Measurements from ENCODE around the gene TBC1D12. TPM values are rescaled to one million over a fixed set of nuclear protein-coding genes. Genes with fewer than 3 reads are reported as not detected.

The TBC1D12 gene
- total RNA-seq, 1 experiment from 2014 or later, result 3.9 TPM

DNA sequence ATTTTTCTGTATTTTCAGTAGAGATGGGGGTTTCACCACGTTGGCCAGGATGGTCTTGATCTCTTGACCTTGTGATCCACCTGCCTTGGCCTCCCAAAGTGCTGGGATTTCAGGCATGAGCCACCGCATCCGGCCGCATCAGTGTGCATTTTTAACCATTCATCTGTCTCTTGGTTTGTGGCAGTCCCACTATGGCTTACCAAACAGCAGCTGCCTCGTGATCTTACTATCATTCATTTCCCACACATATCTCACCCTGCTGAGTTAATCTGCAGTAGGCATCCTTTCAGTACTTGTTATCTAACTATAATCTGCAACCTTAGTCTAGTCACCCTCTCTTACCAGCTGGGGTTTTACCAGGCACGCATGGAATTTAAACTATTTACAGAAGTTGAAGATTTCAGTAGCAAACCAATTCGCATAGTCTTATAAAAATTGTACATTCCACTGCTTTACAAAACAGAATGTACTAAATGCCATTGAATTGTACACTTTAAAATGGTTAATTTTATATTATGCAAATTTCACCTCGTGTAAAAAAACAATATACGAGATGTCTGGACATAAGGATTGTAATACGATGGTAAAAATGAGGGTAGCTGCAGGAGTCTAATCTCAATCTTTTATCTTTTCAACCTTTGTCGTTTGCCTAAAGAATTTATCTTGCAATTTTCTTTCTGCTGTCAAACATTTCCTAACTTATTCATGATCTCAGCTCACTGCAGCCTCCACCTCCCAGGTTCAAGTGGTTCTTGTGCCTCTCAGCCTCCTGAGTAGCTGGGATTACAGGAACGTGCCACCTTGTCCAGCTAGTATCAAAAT, 4.6 kb upstream of the TBC1D12 start:
- Histone ChIP-seq H3K27ac (no peak overlapping the region), H3K27me3 (ENCODE audit: insufficient read depth, low read depth) (no peaks in the 10 kb centered on the region), H3K4me1 (replicated peaks; ENCODE audit: insufficient read depth) (peaks cover 14% of the 10 kb centered on the region; the same call in 1 of the 2 replicates), H3K4me2 (peak overlapping the region; percentile 56), H3K4me3 (no peak overlapping the region), H4K20me1 (ENCODE audit: insufficient read depth) (no peaks in the 10 kb centered on the region), H3K79me2 (ENCODE audit: low read depth) (no peaks in the 10 kb centered on the region), H3F3A (ENCODE audit: insufficient read depth, low read depth) (peaks cover 18% of the 10 kb centered on the region), H3K36me3 (ENCODE audit: low read depth) (no peaks in the 10 kb centered on the region), H2AFZ (no peak overlapping the region), H3K9me2 (ENCODE audit: insufficient read depth) (no peaks in the 10 kb centered on the region), H3K9me3 (ENCODE audit: insufficient read depth, low read depth) (no peaks in the 10 kb centered on the region)
- DNase-seq, result peak; percentile 8 to 75
- no TSS peak for BruUV-seq (replicated peaks)
- intact Hi-C loops (cut with micrococcal nuclease; ENCODE audit: unreplicated experiment), result no loop called here
- TF ChIP-seq EZH2 (IDR thresholded peaks at IDR 0.05; ENCODE audit: low read depth) (no peak), CTCF (conservative IDR thresholded peaks at IDR 0.05) (no peak)
- POLR2A ChIA-PET (ENCODE audit: unreplicated experiment), result interaction anchor here (0.6 kb wide), 1 partner anchor 42 kb away, joined by 3 read pairs; no protein-coding TSS in a partner anchor
- CTCF ChIA-PET, result no interaction called here

DNA sequence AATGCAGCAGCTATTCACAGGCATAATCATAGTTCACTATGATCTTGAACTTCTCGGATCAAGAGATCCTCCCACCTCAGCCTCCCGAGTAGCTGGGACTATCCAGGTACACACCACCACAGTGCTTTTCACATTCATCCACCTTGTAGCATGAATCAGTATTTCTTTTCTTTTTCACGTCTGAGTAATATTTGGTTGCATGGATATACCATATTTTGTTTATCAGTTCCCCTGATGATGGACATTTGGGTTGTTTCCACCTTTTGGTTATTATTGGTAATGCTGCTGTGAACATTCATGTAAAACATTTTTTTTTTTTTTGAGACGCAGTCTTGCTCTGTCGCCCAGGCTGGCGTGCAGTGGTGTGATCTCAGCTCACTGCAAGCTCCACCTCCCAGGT, 3.6 kb upstream of the TBC1D12 start:
- Histone ChIP-seq H3K9me2 (ENCODE audit: insufficient read depth) (no peaks in the 10 kb centered on the region), H4K20me1 (ENCODE audit: insufficient read depth) (no peaks in the 10 kb centered on the region), H3K4me3 (no peak overlapping the region), H3K9me3 (ENCODE audit: insufficient read depth, low read depth) (no peaks in the 10 kb centered on the region), H3K27ac (no peak overlapping the region), H3K36me3 (ENCODE audit: low read depth) (no peaks in the 10 kb centered on the region), H3K4me2 (no peak overlapping the region), H3K4me1 (replicated peaks; ENCODE audit: insufficient read depth) (peaks cover 14% of the 10 kb centered on the region; the same call in 1 of the 2 replicates), H2AFZ (no peak overlapping the region), H3K27me3 (ENCODE audit: insufficient read depth, low read depth) (no peaks in the 10 kb centered on the region), H3F3A (ENCODE audit: insufficient read depth, low read depth) (peaks cover 18% of the 10 kb centered on the region), H3K79me2 (ENCODE audit: low read depth) (no peaks in the 10 kb centered on the region)
- TF ChIP-seq CTCF (conservative IDR thresholded peaks at IDR 0.05) (no peak), EZH2 (IDR thresholded peaks at IDR 0.05; ENCODE audit: low read depth) (no peak)
- intact Hi-C loops (cut with micrococcal nuclease; ENCODE audit: unreplicated experiment), result no loop called here
- BruUV-seq (replicated peaks), result no TSS peak
- no peak for DNase-seq
- ChIA-PET CTCF (no interaction called here), POLR2A (ENCODE audit: unreplicated experiment) (interaction anchor here (0.6 kb wide), 1 partner anchor 43 kb away, joined by 3 read pairs; no protein-coding TSS in a partner anchor)

DNA sequence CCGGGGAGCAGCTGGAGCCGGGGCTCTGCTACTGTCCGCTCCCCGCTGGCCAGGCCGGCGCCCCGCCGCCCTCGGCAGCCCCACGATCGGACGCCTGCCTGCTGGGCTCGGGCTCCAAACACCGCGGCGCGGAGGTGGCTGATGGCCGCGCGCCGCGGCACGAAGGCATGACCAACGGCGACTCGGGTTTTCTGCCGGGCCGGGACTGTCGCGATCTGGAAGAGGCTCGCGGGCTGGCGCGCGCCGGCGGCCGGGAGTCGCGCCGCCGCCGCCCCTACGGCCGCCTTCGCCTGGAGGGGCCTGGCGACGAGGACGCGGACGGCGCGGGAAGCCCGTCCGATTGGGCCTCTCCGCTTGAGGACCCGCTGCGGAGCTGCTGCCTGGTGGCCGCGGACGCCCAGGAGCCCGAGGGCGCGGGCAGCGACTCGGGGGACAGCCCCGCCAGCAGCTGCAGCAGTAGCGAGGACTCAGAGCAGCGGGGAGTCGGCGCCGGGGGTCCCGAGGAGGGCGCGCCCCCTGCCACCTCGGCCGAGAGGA, 570 bp downstream of the TBC1D12 start:
- peak overlapping the region; percentile 56 for H3K27ac ChIP-seq
- H4K20me1 ChIP-seq (ENCODE audit: insufficient read depth), result no peaks in the 10 kb centered on the region
- POLR2A ChIA-PET (ENCODE audit: unreplicated experiment), result interaction anchor here (0.6 kb wide), 1 partner anchor 39 kb away, joined by 8 read pairs; no protein-coding TSS in a partner anchor
- intact Hi-C loops (cut with micrococcal nuclease; ENCODE audit: unreplicated experiment), result loop anchor here (1.0 to 2.0 kb wide), 2 partner anchors 40 to 360 kb away; no protein-coding TSS in a partner anchor
- no peaks in the 10 kb centered on the region for H3K9me2 ChIP-seq (ENCODE audit: insufficient read depth)
- peak overlapping the region; percentile 85 for H2AFZ ChIP-seq
- TF ChIP-seq CTCF (conservative IDR thresholded peaks at IDR 0.05) (no peak), EZH2 (IDR thresholded peaks at IDR 0.05; ENCODE audit: low read depth) (no peak)
- no peaks in the 10 kb centered on the region for H3K36me3 ChIP-seq (ENCODE audit: low read depth)
- TSS peak; percentile 19 for BruUV-seq (replicated peaks)
- peaks cover 33% of the 10 kb centered on the region for H3K79me2 ChIP-seq (ENCODE audit: low read depth)
- peak overlapping the region; percentile 65 for H3K4me2 ChIP-seq
- no peak for DNase-seq
- peaks cover 16% of the 10 kb centered on the region; the same call in 1 of the 2 replicates for H3K4me1 ChIP-seq (replicated peaks; ENCODE audit: insufficient read depth)
- no peaks in the 10 kb centered on the region for H3K9me3 ChIP-seq (ENCODE audit: insufficient read depth, low read depth)
- peak overlapping the region; percentile 76 for H3K4me3 ChIP-seq
- no peaks in the 10 kb centered on the region for H3K27me3 ChIP-seq (ENCODE audit: insufficient read depth, low read depth)
- H3F3A ChIP-seq (ENCODE audit: insufficient read depth, low read depth), result peaks cover 15% of the 10 kb centered on the region
- CTCF ChIA-PET, result interaction anchor here (1.5 kb wide), 1 partner anchor 41 kb away, joined by 9 read pairs; no protein-coding TSS in a partner anchor

Data from PC-9 (cell line).